Activated CD4-positive, alpha-beta T cell treated with anti-CD3 and anti-CD28 coated beads, Interleukin-2, Interleukin-4, amounts not matched to agents 100 ng/mL and 50 ng/mL, durations not matched to agents 16 hours and 8 hours (primary cell): ENCODE measurements around the gene RBM33.
"Not testable (repeated sequence)": the region's sequence is repeated elsewhere in the genome, so short reads cannot be mapped to it uniquely, and the experiment has no call there.

Source experiments
- DNase-seq: peaks from one replicate; pipeline ENCODE4 v3.0.0-alpha.2; 2020; ENCODE audit warnings: low spot score

Gene RBM33

GRCh38 chr7:155690655-155691054, 46.2 kb downstream of the RBM33 start:
- not testable (repeated sequence) for DNase-seq

GRCh38 chr7:155692317-155692716, 47.9 kb downstream of the RBM33 start:
- peak; percentile 22 for DNase-seq

GRCh38 chr7:155693826-155694225, 49.4 kb downstream of the RBM33 start:
- no peak for DNase-seq

- DNase-seq: no peak
Observed at GRCh38 chr7:155694851-155695250, 50.4 kb downstream of the RBM33 start.

- DNase-seq: no peak
Observed at GRCh38 chr7:155696747-155697146, 52.3 kb downstream of the RBM33 start.

- no peak for DNase-seq
Observed at GRCh38 chr7:155698633-155699032, 54.2 kb downstream of the RBM33 start.

GRCh38 chr7:155699180-155699579, 54.7 kb downstream of the RBM33 start:
- DNase-seq: no peak

- DNase-seq: no peak
Observed at GRCh38 chr7:155700847-155701246, 56.4 kb downstream of the RBM33 start.

- DNase-seq: no peak
Observed at GRCh38 chr7:155701972-155702544, 57.6 kb downstream of the RBM33 start.

GRCh38 chr7:155702616-155703015, 58.2 kb downstream of the RBM33 start:
- no peak for DNase-seq

GRCh38 chr7:155705623-155706360, 61.3 kb downstream of the RBM33 start:
- DNase-seq: no peak

GRCh38 chr7:155706376-155706775, 61.9 kb downstream of the RBM33 start:
- no peak for DNase-seq

GRCh38 chr7:155709453-155709852, 65.0 kb downstream of the RBM33 start:
- DNase-seq: no peak

GRCh38 chr7:155710031-155710430, 65.6 kb downstream of the RBM33 start:
- DNase-seq: no peak

- DNase-seq: no peak
Observed at GRCh38 chr7:155710530-155710929, 66.1 kb downstream of the RBM33 start.

GRCh38 chr7:155711081-155711480, 66.6 kb downstream of the RBM33 start:
- no peak for DNase-seq

GRCh38 chr7:155713384-155713783, 68.9 kb downstream of the RBM33 start:
- no peak for DNase-seq

- no peak for DNase-seq
Observed at GRCh38 chr7:155714702-155715101, 70.2 kb downstream of the RBM33 start.

- no peak for DNase-seq
Observed at GRCh38 chr7:155715111-155715805, 70.8 kb downstream of the RBM33 start.

- no peak for DNase-seq
Observed at GRCh38 chr7:155717010-155717744, 72.7 kb downstream of the RBM33 start.

GRCh38 chr7:155721056-155721455, 76.6 kb downstream of the RBM33 start:
- DNase-seq: no peak

GRCh38 chr7:155722118-155722517, 77.7 kb downstream of the RBM33 start:
- DNase-seq: no peak

- DNase-seq: no peak
Observed at GRCh38 chr7:155722936-155723335, 78.5 kb downstream of the RBM33 start.
